ENCODE measurements around the gene STUM. TPM values are rescaled to one million over a fixed set of nuclear protein-coding genes. Genes with fewer than 3 reads are reported as not detected.

Gene STUM
- total and polyA plus RNA-seq, 2 of the 8 experiments (the other 6 are each of a cell fraction or from before 2014, with no cell fraction given) = 0.76 to 1.2 TPM

GRCh38 chr1:226510453-226510852, 38.1 kb upstream of the STUM start (continued):
- no peak for TF ChIP-seq CHD7 (IDR thresholded peaks at IDR 0.05; ENCODE audit: insufficient replicate concordance, low read length)
- no peak for TF ChIP-seq TAF7 (optimal IDR thresholded peaks at IDR 0.05; ENCODE audit: borderline replicate concordance, low read depth, low read length)

Data from H1 (cell line).